Stimulated activated CD8-positive, alpha-beta memory T cell treated with anti-CD3 and anti-CD28 coated beads, Interleukin-4, amount 100 ng/mL, for 24 hours (primary cell): ENCODE measurements around the gene TSPAN18.

ENCODE experiments used
- DNase-seq: peaks from one replicate; pipeline ENCODE4 v3.0.0-alpha.2; 2020; ENCODE audit warnings: low read depth

Gene TSPAN18

DNA sequence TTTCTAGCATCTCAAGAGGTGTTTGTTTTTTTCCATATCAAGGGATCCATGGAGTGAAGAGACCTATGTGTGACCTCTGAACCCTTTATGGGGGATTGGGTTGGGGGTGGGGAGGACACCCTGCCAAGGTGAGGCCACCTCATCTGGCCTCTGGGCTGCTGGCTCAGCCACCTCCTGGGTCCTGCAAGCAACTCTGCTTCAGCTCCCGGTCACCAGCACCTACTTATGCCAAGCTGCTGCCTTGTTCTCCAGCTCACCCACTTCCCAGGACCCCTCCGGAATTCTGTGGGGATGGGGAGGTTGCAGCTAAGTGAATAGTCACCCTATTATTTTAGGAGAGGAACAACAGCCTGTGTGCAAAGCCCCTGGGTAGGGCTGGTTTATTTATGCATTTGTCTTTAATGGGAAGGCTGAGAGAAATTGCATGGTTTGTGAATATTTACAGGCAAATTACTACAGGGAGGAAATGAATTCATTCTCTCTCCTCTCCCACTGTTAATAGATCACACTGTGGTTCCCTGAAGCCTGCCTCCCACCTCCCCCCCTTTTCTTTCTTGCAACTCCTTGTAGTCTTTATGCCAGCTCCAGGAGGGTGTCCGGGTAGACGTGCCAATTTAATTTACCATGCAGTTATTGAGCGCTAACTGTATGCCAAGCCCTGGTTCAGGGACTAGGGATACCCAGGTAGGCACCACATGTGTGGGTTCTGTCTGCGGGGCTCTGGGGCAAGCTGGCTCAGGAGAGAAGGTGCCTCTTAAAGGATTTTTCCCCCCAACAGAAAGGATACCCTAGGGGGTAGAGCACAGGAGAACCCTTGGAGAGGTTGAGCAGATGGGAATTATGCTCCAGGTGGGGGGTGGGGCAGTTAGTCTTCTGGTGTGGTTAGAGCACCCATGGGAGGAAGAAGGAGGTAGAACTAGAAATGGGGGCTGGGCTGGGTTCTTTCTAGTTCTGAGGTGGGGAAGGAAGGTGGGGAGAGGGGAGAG is 50.7 kb downstream of the TSPAN18 start:
- no peak for DNase-seq

DNA sequence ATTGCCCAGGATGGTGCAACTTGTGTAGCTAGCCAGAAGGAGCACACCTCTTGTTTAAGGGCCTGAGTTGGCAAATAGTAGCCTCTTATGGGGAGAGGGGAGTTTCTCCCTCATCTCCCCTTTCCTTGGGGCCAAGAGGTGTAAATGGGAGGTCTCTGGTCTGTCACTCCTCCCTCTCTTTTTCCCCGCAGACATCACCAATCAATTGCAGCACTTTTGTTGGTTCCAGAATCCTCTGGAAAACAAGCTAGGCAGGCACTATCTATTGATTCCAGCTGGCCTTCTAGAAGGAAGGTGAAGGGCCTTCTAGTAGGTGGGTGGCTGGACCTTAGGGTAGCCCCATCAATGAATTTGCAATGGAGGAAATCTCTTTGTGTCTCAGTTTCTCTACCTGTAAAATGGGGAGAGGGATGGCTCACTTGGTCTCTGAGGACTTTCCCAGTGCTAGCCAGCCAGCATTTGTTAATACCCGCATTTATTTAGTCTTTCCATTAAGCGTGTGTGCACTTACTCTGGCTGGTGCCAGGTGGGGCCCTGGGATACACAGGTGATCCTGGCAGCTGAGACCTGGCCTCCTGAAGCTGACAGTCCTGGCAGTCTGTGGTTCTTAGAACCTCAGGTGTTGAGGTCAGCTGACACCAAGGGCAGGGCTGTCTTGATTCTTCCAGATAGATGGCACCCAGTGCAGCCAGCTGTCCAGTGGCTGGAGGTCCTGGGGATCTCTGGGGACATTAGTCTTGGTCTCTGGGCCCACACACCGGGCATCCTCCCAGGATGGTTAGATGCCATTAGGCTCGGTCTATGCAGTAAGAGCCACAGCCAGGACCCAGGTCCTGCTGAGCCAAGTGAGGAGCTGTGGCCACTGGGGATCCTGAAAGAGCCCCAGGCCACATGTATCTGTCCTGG is 51.7 kb downstream of the TSPAN18 start:
- no peak for DNase-seq

DNA sequence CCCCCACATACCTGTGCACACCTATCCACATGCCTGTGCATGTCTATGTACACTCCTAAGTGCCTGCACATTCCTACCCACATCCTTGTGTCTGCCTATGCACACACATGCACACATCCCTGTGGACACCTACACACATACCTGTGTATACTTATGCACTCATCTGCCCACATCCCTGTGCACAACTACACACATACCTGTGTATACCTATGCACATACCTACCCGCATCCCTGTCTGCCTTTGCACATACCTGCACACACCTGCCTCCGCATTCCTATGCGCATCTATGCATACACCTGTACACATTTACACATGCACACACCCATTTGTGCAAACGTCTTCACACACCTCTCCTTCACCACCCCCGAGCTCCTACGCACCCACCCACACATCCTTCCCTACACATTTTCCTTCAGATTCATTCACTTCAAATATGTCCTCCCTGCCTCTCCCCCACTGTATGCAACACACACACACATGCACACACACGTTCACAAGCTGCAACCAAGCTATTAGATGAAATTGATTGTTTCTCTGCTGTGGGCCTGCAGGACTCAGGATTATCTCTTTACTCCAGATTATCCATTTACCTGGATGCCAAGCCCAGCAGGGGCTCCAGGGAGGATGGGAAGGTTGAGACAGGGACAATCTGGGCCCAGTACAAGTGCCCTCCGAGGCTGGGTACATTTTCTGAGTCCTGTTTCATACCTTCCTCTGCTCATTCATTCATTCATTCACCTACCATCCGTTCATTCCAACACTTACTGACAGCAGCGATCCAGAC is 53.2 kb downstream of the TSPAN18 start:
- DNase-seq: no peak

DNA sequence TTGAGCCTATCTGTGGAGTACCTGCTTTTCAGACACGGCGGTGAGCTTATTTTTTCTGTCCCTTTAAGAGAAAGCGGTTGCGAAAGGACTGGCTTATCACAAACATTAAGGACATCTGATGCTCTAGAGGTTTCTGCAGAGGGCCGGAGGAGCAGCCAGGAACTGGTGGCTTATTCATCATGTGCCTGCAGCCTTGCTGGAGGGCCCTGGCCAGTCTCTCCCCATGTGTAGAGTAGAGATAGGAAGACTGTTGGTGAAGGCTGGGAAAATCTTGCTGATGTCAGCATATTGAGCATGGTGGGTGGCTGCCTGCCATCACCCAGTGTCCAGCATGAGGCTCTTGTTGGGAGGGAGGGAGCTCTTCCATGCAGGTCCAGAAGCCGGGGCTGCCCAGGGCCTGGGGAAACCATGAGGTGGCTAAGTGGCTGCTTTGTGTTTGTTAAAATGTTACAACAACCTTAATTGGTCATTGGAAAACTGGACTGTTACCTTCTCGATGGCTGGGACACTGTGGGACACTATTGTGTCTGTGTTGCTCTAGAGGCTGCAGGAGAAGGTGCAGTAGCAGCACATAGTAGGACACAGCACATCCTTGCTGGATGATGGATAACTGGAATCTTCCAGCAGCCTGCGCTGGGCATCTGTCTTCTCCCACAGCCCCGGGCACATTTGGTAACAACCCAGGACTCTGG is 54.3 kb downstream of the TSPAN18 start:
- DNase-seq: no peak

DNA sequence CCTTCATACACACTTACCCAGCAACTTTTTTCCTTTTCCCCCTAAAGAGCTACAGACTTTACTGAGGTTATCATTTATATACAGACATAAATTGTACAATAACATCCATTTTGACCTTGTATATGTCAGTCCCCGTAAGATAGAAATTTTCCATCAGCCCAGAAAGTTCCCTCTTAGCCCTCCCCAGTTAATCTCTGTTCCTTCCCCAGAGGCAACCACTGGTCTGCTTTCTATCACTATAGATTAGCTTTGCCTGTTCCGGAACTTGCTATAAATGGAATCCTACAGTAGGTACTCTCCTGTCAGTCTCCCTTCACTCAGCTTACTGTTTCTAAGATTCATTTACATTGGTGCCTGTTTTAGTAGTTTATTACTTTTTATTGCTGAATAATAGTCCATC is 54.9 kb downstream of the TSPAN18 start:
- no peak for DNase-seq

DNA sequence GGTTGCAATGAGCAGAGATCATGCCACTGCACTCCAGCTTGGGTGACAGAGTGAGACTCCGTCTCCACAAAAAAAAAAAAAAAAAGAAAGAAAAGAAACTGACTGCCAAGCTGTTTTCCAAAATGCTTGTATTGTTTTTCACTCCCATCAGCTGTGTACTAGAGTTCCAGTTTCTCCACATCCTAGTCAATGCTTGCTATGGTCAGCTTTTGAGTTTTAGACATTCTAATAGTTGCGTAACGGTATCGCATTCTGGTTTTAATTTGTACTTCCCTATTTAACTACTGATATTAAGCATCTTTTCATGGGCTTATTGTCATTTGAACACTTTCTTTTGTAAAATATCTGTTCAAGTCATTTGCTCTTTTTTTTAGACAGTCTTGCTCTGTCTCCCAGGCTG is 55.7 kb downstream of the TSPAN18 start:
- DNase-seq: no peak

DNA sequence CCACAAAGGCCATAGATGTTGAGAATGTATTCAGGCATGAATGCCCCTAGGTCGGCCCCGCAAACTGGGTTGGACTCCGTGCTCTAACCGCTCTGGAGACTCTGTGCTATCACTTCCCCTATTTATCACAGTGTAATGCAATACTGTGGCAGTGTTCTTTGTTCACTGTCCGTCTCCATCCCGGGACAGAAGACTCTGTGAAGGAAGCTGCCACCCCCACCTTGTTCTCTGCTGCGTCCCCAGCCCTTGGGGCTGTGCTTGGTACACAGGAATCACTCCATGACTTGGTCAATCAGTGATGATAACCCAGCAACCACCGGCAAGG is 57.6 kb downstream of the TSPAN18 start:
- DNase-seq: no peak

DNA sequence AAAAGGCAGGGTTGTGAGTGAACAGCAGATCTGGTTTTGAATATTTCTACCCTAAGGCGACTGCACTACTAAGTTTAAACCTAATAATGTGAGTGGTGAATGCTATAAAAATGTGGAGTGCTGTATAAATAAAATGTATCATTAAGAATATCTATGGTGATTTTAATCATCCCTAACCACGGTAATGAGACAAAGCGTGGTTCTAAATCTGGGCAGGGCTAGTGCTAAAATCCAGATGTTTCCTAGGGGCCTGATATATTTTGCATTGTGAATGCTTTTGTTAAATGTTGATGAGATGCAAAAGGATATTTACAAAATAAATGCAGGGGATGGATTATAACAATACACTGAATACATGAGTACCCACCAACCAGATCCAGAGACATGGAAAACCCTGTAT is 58.1 kb downstream of the TSPAN18 start:
- no peak for DNase-seq

DNA sequence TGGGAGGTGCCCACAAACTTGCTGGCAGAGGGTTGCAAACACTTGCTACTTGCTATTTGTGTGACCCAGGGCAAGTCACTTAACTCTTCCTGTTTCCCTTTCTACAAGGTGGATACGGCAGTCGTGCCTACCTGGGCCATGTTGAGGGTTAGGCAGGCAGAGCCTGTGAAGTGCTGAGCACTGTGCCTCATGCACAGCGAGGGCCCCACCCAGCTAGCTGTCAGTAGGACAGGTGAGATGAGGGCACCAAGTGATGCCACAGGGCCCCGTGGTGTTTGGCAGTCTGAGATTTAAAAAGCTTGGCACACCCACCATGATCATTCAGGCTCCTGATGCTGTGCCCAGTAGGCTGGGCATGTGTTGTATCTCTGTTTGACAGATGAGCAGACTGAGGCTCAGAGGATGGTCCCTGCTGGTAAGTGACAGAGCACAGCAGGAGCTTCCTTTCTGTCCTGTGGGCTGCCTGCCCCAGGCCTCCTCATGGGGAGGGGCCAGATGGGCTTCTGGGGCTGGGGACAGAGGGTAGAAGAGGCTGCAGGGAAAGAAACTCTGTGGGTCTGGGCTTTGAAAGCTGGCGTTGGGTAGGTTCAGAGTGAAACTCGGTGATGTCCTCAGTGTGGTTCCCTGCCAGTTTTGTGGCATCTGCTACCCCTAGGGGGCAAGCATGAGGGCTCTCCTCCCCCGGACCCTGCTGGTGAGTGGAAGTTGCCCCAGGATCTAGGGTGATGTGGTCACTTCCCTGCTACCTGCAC is 59.3 kb downstream of the TSPAN18 start:
- no peak for DNase-seq

DNA sequence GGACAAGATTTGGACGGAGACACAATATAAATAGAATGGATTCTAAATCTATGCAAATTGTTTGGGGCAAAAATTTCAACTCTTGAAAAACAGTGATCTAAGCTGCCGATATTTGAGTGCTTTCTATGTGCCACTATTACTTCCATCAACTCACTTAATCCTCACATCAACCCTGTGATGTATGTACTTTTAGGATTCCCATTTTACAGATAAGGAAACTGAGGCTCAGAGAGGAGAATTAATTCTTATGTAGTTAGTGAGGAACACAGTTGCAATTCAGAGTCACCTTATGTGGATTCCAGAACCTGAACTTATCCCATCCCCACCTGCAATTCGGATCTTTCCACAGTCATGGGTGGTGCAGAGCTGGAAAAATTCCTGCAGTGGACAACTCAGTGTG is 60.3 kb downstream of the TSPAN18 start:
- no peak for DNase-seq

DNA sequence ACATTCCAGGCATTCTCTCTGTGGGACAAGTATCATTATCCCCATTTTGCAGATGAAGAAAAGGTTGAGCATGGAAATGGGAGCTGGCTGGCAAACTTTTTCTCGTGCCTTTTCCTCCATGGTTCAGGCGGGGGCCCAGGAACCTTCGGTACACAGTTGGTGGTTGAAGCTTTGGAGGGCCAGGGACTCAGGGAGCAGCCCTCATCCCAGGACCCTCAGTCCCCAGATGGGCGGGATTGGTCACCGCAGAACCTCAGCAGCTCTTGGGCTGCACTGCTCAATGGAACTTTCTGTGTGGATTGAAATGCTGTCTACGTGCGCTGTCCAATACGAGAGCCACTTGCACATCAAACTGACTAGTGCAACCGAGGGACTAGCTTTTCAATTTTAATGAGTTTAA is 61.2 kb downstream of the TSPAN18 start:
- DNase-seq: no peak

DNA sequence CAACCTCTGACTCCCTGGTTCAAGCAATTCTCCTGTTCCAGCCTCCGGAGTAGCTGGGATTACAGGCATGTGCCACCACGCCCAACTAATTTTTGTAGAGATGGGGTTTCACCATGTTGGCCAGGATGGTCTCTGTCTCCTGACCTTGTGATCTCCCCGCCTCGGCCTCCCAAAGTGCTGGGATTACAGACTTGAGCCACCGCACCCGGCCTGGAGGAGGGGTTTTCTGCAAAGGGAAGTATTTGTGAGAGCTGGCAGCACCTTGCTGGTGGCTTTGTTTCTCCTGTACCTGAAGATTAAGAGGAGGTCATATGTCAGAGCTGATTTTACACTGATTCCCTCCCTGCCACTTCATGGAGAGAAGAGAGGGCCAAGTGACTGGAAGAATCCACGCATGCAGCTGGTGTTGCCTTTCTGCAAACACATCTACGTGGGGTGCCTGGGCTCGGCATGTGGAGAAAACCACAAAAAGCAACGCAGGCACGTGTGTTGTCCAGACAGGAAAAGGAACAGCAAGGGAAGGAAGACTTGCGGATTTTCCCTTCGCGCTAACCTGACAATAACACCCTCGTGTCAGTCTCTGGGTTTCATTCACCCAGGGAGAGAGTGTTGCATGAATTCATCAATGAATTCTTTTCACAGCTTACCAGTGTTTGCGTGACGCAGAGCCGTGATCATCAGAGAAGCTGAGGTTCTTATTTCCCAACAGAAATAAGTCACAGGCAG is 61.9 kb downstream of the TSPAN18 start:
- no peak for DNase-seq

DNA sequence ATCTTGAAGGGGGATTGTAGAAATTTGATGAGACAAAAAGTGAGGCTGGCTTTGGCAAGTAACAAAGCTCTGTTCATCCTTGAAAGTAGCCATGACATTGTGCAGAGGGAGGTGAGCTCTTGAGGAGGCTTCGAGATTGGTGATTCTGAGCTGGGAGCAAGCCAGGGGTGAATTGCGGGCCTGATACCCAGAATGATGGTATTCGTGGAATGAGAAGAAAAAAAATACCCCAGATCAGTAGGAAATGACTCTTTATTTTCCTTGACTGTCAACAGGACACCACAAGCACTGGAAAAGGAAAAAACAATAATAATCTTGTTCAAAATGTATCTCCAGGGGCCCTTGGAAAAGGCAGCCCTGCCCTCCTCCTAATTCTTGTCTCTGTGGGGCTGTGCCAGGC is 62.7 kb downstream of the TSPAN18 start:
- no peak for DNase-seq

DNA sequence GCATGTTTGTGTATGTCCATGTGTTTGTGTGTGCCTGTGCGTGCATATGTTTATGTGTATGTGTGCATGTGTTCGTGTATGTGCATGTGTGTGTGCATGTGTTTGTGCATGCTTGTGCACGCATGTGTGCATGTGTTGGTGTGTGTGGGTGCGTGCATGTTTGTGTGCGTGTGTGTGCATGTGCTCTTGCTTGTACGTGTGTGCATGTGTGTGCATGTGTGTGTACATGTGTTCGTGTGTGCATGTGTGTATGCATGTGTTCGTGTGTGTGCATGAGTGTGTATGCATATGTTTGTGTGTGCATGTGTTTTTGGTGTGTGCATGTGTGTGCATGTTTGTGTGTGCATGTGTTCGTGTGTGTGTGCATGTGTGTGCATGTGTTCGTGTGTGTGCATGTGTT is 63.4 kb downstream of the TSPAN18 start:
- DNase-seq: no peak

DNA sequence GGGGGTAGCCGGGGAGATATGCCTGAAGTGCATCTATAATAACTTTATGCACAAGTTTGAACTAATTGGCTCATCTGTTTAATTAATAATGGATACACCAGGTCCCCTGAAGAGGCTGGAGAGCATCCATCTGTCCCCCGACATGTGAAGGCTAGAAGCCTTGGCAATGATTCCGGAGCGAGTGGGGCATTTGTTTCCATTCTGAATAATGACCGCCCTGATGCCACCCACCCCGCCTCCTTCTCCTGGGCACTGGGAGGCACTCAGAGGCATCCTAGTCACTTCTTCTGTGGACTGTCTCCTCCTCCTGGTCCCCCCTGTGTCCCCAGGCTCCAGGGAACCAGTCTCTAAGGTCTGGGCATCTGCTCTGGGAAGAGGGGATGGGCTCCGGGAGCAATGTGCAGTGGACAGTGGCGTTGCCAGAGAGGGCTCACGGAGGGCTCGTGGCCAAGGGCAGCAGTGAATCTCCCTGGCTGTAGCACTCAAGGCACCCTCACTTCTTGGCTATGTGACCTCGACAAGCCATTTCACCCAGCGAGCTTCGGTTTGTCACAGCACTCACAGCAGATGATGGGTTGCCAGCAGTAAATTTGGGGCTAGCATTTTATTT is 64.7 kb downstream of the TSPAN18 start:
- DNase-seq: no peak

DNA sequence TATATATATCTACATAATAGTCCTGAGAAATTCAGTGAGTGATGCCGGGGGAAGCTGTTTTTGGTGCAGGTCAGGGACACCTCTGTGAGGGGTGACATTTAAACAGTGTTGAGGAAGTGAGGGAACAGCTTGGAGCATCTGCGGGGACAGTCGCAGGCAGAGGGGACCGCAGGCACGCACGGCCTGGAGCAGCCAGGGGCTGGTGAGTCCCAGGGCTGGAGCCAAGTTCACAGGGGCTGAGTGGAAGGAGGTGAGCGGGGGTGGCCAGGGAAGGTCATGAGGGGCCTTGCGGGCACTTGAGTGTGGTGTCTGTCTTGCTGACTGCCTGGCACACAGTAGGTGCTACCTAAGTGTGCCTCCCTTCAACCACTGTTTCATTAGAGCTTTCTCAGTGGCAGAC is 65.4 kb downstream of the TSPAN18 start:
- no peak for DNase-seq

DNA sequence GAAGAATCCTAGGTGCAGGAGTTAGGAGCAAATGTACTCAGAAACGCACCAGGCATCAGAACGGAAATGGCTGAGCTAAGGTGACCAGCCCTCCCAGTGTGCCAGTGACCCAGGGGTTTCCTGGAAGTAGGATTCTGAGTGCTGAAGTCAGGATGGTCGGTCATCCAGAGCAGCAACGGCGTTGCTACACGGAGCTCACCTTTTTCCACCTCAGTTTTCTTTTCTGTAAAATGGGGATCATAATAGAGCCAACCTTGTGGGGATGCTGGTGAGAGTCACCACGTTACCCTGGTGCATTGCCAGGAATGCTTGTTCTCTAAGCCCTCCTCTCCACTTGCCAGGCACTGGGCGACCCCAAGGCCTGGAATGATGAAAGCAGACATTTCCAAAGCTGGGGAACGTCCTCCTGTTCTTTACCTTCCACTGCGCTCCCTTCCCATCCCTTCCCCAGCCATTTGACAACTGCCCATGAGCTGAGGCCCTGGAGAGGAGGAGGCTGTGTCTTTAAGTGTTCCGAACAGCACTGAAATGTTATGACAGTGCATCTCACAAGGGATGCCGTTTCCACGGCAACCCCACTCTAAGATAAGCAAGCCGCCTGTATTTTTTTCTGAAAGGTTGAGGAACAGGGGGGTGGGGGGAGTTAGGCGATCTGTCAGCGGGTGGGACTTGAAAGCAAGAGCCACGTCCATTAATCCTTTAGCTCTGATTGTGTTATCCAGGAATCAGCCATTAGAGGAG is 66.8 kb downstream of the TSPAN18 start:
- no peak for DNase-seq

DNA sequence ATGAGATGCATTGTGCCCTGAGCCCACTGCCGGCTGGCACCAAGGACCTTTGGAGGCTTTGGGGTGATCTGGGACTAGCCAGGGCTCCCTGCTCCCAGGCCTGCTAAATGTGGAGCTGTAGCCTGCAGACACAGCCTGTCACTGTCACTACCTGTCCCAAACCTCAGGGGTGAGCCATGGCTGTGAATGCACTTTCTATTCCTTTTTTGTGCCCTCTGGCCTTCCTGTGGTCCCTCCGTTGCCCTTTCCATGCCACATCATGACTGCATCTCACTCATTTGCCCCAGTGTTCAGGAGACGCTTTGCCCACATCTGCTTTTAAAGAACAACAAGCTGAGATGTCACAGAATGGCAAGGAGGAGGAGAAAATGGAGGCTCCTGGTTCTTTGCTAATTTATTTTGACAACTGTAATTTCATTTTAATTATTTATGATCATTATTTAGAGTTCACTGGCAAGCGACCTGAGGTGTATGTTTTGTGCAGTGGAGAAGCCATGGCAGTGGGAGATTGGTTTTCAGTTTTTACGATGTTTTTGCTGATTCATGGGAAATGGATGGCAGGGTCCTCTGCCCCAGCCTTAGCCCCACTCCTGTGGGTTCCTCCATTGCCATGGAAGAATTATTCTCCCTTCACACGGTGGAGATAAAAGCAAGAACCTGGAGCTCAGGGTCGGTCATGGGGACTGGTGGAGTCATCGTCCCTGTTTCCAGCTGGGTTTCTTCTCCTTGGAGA is 69.2 kb downstream of the TSPAN18 start:
- no peak for DNase-seq
